Endothelial cell of umbilical vein (primary cell): ENCODE measurements around the gene CSNK1A1. TPM values are rescaled to one million over a fixed set of nuclear protein-coding genes. Genes with fewer than 3 reads are reported as not detected.

Source experiments
- BruUV-seq: library from RNA; stranded (reverse); fragments of 400-500 nt; replicated peaks from 2 replicates; lab custom pipeline; 2021; lab: Mats Ljungman, UMichigan
- CTCF ChIA-PET: fragments of 300-600, 350-600 bp; sonication (Branson Sonifier 250); formaldehyde crosslinking; loops from one replicate; lab custom pipeline; 2021; ENCODE audit warnings: antibody characterized with exemption, inconsistent platforms; lab: Charles Lee
- POLR2A ChIA-PET: fragments of 300-600, 350-600 bp; sonication (Branson Sonifier 250); formaldehyde crosslinking; loops from one replicate; lab custom pipeline; 2021; ENCODE audit warnings: antibody characterized with exemption, inconsistent platforms; lab: Charles Lee
- DNase-seq: peaks from one replicate; pipeline ENCODE4 v3.0.0-alpha.2; 2011; ENCODE audit warnings: low read depth, low spot score
- FAIRE-seq: peaks from 2 replicates; lab custom pipeline; 2011; peaks lifted over from hg19 to GRCh38; lab: Jason Lieb, UNC
- H2AFZ ChIP-seq: 2 replicates; pipeline ENCODE4 v1.6.0; 2012; ENCODE audit warnings: low read depth, low read length, control low read depth, inconsistent platforms
- H3K27ac ChIP-seq: 2 replicates; pipeline ENCODE4 v1.5.1; 2011; ENCODE audit warnings: low read depth, mild to moderate bottlenecking, control low read depth, low read length, moderate library complexity; ENCODE audit not compliant: insufficient read depth
- H3K27me3 ChIP-seq, 2 experiments: 2 replicates each; pipeline versions ENCODE4 v1.6.0 to v1.6.1; 2011; ENCODE audit warnings: low read length in 2 of 2, mixed read lengths in 1 of 2; ENCODE audit not compliant: control insufficient read depth in 2 of 2, insufficient read depth in 2 of 2
- H3K36me3 ChIP-seq, 2 experiments: 2 replicates in 1 of 2; 3 replicates in 1 of 2; pipeline ENCODE4 v1.5.1; 2011; ENCODE audit warnings: low read length in 2 of 2, mild to moderate bottlenecking in 1 of 2, moderate library complexity in 1 of 2; ENCODE audit not compliant: control insufficient read depth in 2 of 2, insufficient read depth in 2 of 2; ENCODE audit errors: extremely low read depth in 1 of 2
- H3K4me1 ChIP-seq: 3 replicates; pipeline ENCODE4 v1.5.1; 2011; ENCODE audit warnings: mild to moderate bottlenecking, low read length; ENCODE audit not compliant: control insufficient read depth, insufficient read depth; ENCODE audit errors: extremely low read depth
- H3K4me2 ChIP-seq: 2 replicates; pipeline ENCODE4 v1.6.1; 2011; ENCODE audit warnings: low read length, control low read depth, mixed read lengths; ENCODE audit not compliant: insufficient read depth
- H3K4me3 ChIP-seq, 3 experiments: fragments of 200-600 bp in 1 of 3; sonication (generic), shearing (Covaris generic) in 1 of 3; replicated peaks in 1 of 3; 2 replicates each; pipeline ENCODE4 v1.5.1; 2011 to 2016; ENCODE audit warnings: control low read depth in 3 of 3, low read length in 3 of 3, mild to moderate bottlenecking in 2 of 3, inconsistent platforms in 1 of 3, low read depth in 1 of 3, moderate library complexity in 1 of 3; ENCODE audit not compliant: insufficient read depth in 1 of 3
- H3K79me2 ChIP-seq: 2 replicates; pipeline ENCODE4 v1.6.0; 2012; ENCODE audit warnings: low read length, inconsistent platforms; ENCODE audit not compliant: control insufficient read depth, insufficient read depth
- H3K9ac ChIP-seq: replicated peaks from 2 replicates; pipeline ENCODE3; 2011; ENCODE audit warnings: low read length, control low read depth; ENCODE audit not compliant: insufficient read depth; ENCODE audit errors: extremely low read depth
- H3K9me1 ChIP-seq: replicated peaks from 3 replicates; pipeline ENCODE4 v1.6.0; 2011; ENCODE audit warnings: mild to moderate bottlenecking, low read length; ENCODE audit not compliant: control insufficient read depth, insufficient read depth; ENCODE audit errors: extremely low read depth
- H3K9me3 ChIP-seq: replicated peaks from 2 replicates; pipeline ENCODE4 v1.5.1; 2012; ENCODE audit warnings: low read length, inconsistent platforms; ENCODE audit not compliant: control insufficient read depth, insufficient read depth
- H4K20me1 ChIP-seq: replicated peaks from 2 replicates; pipeline ENCODE3; 2011; ENCODE audit warnings: mild to moderate bottlenecking, low read length; ENCODE audit not compliant: control insufficient read depth, insufficient read depth; ENCODE audit errors: extremely low read depth
- EZH2 ChIP-seq: IDR thresholded peaks from 2 replicates; pipeline ENCODE4 v1.6.1; 2012; ENCODE audit warnings: borderline replicate concordance, low read depth, mild to moderate bottlenecking, moderate library complexity, low read length, inconsistent platforms; ENCODE audit not compliant: severe bottlenecking
- FOS ChIP-seq: IDR thresholded peaks from 2 replicates; pipeline ENCODE4 v1.6.1; 2011; ENCODE audit warnings: mild to moderate bottlenecking, low read length, moderate library complexity, borderline replicate concordance; ENCODE audit not compliant: insufficient read depth
- JUN ChIP-seq: IDR thresholded peaks from 2 replicates; pipeline ENCODE4 v1.6.1; 2011; ENCODE audit warnings: borderline replicate concordance, low read depth; ENCODE audit not compliant: insufficient read length, insufficient read depth
- POLR2A ChIP-seq: IDR thresholded peaks from 2 replicates; pipeline ENCODE4 v1.6.1; 2012; ENCODE audit warnings: low read depth, mild to moderate bottlenecking, control low read depth, low read length
- POLR2AphosphoS5 ChIP-seq: IDR thresholded peaks from 2 replicates; pipeline ENCODE4 v1.6.1; 2012; ENCODE audit warnings: low read depth, mild to moderate bottlenecking, control low read depth, low read length, moderate library complexity; ENCODE audit not compliant: insufficient read depth
- dilution Hi-C: fragments of 300-500 bp; cut with MboI; formaldehyde crosslinking; loops from one replicate; pipeline ENCODE4 v1.15.0; 2019; ENCODE audit warnings: low sequenced_read_pairs; ENCODE audit not compliant: extremely low pct_ligation_motif_present
- intact Hi-C: fragments of 100-400 bp; cut with micrococcal nuclease; formaldehyde crosslinking; loops from one replicate; pipeline ENCODE4 v1.10.0; 2022
- polyA plus RNA-seq, 4 experiments: library from polyadenylated mRNA; depleted of rRNA in 3 of 4; stranded (reverse) in 3 of 4; unstranded in 1 of 4; fragments of >200 nt; gene quantifications; 2 replicates each; pipeline versions ENCODE4 v1.2.1 to v1.2.3, GENCODE V29; 2011 to 2012; ENCODE audit warnings: missing spikeins in 1 of 4
- total RNA-seq: library from RNA; stranded (reverse); gene quantifications from 2 replicates; pipeline ENCODE4 v1.2.3, GENCODE V29; 2021

The CSNK1A1 gene
- total and polyA plus RNA-seq, 2 donors (not counting 3 experiments of a cell fraction or from before 2014, with no cell fraction given): 74.1 to 253 TPM

GRCh38 chr5:149583394-149583793, 32.2 kb upstream of the CSNK1A1 start:
- intact Hi-C loops (no loop called here), dilution Hi-C loops (no loop called here)
- no peaks in the 10 kb centered on the region for H4K20me1 ChIP-seq
- FAIRE-seq (no peak), DNase-seq (peak; percentile 72)
- H2AFZ ChIP-seq: no peak overlapping the region
- H3K4me3 ChIP-seq: no peak overlapping the region
- TF ChIP-seq POLR2AphosphoS5: no peak
- no peaks in the 10 kb centered on the region for H3K27me3 ChIP-seq
- no peak overlapping the region for H3K9ac ChIP-seq
- H3K36me3 ChIP-seq: no peaks in the 10 kb centered on the region
- BruUV-seq: no TSS peak
- no peaks in the 10 kb centered on the region for H3K9me3 ChIP-seq
- no peak overlapping the region for H3K27ac ChIP-seq
- ChIA-PET POLR2A (interaction anchor here (2.1 kb wide), 1 partner anchor 13 kb away, joined by 7 read pairs; no protein-coding TSS in a partner anchor), CTCF (interaction anchor here (1.4 to 5.5 kb wide), 2 partner anchors 34 to 201 kb away, joined by 3 to 40 read pairs; no protein-coding TSS in a partner anchor)
- H3K4me1 ChIP-seq: peaks cover 29% of the 10 kb centered on the region
- H3K9me1 ChIP-seq: no peaks in the 10 kb centered on the region
- no peak overlapping the region for H3K4me2 ChIP-seq
- H3K79me2 ChIP-seq: no peaks in the 10 kb centered on the region

- CTCF ChIA-PET: interaction anchor here (0.8 to 5.5 kb wide), 12 partner anchors 12 to 317 kb away, joined by 3 to 40 read pairs (median 4); no protein-coding TSS in a partner anchor
Observed at GRCh38 chr5:149581931-149582768, 30.9 kb upstream of the CSNK1A1 start.

More at GRCh38 chr5:149581931-149582768, 30.9 kb upstream of the CSNK1A1 start:
- Histone ChIP-seq H3K27me3 (no peaks in the 10 kb centered on the region), H4K20me1 (no peaks in the 10 kb centered on the region), H3K9ac (peak overlapping the region; percentile 66), H3K4me3 (peak overlapping the region; percentile 7 to 54 (median 14)), H3K27ac (peak overlapping the region; percentile 83), H3K79me2 (no peaks in the 10 kb centered on the region), H3K36me3 (no peaks in the 10 kb centered on the region), H2AFZ (peak overlapping the region; percentile 82), H3K4me1 (peaks cover 29% of the 10 kb centered on the region), H3K9me1 (no peaks in the 10 kb centered on the region), H3K4me2 (peak overlapping the region; percentile 75), H3K9me3 (no peaks in the 10 kb centered on the region)
- TSS peak; percentile 61 for BruUV-seq
- DNase-seq (peak; percentile 93), FAIRE-seq (peak; percentile 90)
- intact Hi-C loops (loop anchor here (1.0 kb wide), 3 partner anchors 14 to 36 kb away; no protein-coding TSS in a partner anchor), dilution Hi-C loops (no loop called here)
- TF ChIP-seq POLR2A (peak; percentile 62), FOS (no peak), JUN (no peak), EZH2 (no peak)
- POLR2A ChIA-PET: interaction anchor here (0.5 to 2.1 kb wide), 4 partner anchors 12 to 130 kb away, joined by 4 to 7 read pairs (median 5); no protein-coding TSS in a partner anchor
